ENCODE data around the gene SUPT7L.

- TF ChIP-seq CTCF (conservative IDR thresholded peaks at IDR 0.05; ENCODE audit: low read depth, low read length) (no peak), RCOR1 (IDR thresholded peaks at IDR 0.05; ENCODE audit: insufficient replicate concordance, low read length) (peak; percentile 47), SMC3 (IDR thresholded peaks at IDR 0.05; ENCODE audit: low read depth, low read length) (no peak; the same call in 1 of the 2 replicates), RAD21 (IDR thresholded peaks at IDR 0.05; ENCODE audit: low read length) (no peak), CEBPB (IDR thresholded peaks at IDR 0.05; ENCODE audit: low read depth, low read length) (peak; percentile 32; the same call in 1 of the 2 replicates), MAFK (IDR thresholded peaks at IDR 0.05; ENCODE audit: low read depth, low read length) (peak; percentile 48), USF2 (IDR thresholded peaks at IDR 0.05; ENCODE audit: low read depth, low read length) (no peak), POLR2A (IDR thresholded peaks at IDR 0.05; ENCODE audit: low read depth, low read length) (no peak), ELK1 (IDR thresholded peaks at IDR 0.05; ENCODE audit: borderline replicate concordance, low read depth, low read length) (no peak), MXI1 (IDR thresholded peaks at IDR 0.05; ENCODE audit: borderline replicate concordance, low read depth, low read length) (peak; percentile 53; the same call in 1 of the 2 replicates)
Observed at GRCh38 chr2:27705851-27706622, 42.6 kb upstream of the SUPT7L start.
